Measurements from ENCODE around the gene SLC51A. TPM values are rescaled to one million over a fixed set of nuclear protein-coding genes. Genes with fewer than 3 reads are reported as not detected.

SLC51A gene
- total RNA-seq, 1 donor from 2014 or later, result 0.60 TPM

DNA sequence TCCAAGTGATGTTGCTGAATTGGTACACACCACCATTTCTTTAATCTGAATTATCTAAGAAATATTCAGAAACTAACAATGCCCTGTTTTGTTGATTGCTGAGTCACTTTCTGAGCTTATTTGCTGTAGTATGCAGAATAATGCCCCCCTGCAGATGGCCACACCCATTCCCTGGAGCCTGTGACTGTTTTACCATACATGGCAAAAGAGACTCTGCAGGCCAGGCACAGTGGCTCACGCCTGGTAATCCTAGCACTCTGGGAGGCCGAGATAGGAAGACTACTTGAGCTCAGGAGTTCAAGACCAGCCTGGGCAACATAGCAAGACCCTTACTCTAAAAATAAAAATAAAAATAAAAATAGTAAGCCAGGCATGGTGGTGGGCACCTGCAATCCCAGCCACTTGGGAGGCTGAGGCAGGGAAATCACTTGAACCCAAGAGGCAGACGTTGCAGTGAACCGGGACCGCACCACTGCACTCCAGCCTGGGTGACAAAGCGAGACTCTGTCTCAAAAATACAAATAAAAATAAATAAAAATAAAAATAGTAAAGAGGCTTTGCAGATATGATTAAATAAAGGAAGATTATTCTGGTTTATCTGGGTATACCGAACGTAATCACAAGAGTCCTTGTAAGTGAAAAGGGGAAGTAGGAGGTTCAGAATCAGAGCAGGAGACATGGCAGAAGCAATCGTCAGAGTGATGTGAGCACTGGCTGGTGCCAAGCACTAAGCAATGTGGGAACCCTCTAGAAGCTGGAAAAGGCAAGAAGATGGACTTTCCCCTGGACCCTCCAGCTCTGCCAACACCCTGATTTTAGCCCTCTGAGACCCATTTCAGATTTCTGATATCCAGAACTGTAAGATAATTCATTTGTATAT, 52.2 kb downstream of the SLC51A start:
- ATAC-seq, result no peak
- DNase-seq (ENCODE audit: missing footprints), result no peak
- intact Hi-C loops (cut with DNase I), result no loop called here

DNA sequence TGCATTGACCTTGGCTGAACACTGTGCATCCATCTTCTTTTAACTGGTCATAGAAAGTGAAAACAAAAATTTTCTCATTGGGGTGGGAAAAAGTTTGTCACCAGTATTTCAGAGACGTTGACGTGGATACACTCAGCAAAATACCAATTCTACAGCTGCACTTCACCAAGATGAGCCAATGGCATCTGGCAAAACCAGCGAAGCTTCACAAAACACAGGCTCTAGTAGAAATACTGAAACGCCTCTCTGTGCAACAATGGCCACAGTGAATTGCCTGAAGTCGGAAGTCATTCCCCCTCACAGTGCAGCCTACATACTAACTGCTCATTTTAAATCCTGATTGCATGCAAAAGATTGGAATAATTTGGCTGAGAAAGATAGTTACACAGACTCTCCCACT, 54.2 kb downstream of the SLC51A start:
- no peak for ATAC-seq
- intact Hi-C loops (cut with DNase I), result no loop called here

DNA sequence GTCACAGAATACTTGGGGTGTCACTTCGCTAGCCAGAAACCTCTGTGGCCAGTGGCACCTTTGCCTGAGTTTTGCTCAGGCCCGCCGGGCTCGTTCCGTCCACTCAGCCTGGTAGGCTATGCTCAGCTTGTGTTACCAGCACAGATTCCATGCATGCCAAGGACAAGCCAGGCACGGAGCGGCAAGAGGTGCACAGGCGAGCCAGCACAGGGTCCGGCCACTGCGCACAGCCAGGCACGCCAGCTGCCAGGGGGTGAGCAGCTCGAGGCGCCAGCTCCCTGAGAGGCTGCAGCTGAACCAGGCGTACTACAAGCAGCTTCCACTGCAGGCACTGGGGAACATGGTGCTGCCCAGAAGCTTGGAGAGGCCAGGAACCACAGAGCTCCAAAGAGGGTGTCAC, 56.5 kb downstream of the SLC51A start:
- peak; percentile 90 for ATAC-seq
- intact Hi-C loops (cut with DNase I), result no loop called here
- peak; percentile 81 for DNase-seq (ENCODE audit: missing footprints)

More for the DNA sequence above, 54.2 kb downstream of the SLC51A start:
- DNase-seq (ENCODE audit: missing footprints), result no peak

DNA sequence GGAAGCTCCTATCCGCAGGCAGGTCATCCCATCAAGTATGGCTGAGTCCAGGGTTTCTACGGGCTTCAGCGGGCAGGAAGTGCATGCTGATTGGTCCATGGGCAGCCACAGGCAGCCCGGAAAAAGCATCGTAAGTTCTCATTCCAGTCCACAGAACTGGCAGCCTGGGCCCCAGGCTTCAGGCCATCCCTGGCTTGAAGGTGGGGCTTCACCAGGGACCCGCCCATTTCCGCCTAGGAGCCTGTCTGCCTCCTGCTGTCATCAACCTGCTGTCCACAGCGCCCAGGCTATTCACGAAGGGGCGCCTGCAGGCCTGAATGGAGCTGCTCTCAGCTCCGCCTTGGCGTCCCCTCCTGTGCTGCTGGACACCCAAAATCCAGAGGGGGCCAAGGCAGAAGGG, 57.3 kb downstream of the SLC51A start:
- no peak for DNase-seq (ENCODE audit: missing footprints)
- intact Hi-C loops (cut with DNase I), result no loop called here
- no peak for ATAC-seq

DNA sequence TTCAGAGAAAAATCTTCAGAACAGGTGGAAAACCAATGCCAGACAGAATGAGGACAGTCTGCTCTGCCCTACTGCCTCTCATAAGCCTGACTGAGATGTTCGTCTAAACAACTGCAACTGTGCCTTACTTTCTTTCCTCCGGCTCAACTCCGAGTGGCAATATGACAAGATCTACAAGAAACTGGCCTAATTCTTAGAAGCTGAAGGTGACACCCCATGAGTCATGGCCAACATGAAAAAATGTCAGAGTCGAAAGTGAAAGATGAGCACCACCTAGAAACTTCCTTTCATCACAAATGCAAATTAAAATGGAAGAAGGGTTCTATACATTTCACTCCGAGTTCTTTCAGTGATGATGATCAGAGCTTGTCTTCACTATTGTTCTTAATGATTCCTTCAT, 58.3 kb downstream of the SLC51A start:
- ATAC-seq (no peak), DNase-seq (ENCODE audit: missing footprints) (no peak)
- intact Hi-C loops (cut with DNase I), result no loop called here

DNA sequence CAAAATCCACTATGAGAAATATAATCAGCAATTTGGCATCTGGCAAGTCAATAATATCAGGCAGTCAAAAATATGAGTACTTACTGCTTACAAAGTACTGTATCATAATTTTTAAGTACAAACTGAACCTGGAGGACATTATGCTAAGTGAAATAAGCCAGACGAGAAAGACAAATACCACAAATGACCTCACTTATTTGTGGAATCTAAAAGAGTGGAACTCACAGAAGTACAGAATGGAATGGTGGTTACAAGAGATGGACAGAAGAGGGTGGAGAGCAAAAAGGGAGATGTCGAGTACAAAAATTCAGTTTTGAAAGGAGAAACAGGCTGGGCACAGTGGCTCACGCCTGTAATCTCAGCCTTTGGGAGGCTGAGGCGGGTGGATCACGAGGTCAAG, 58.8 kb downstream of the SLC51A start:
- no peak for ATAC-seq
- no peak for DNase-seq (ENCODE audit: missing footprints)
- intact Hi-C loops (cut with DNase I), result no loop called here

DNA sequence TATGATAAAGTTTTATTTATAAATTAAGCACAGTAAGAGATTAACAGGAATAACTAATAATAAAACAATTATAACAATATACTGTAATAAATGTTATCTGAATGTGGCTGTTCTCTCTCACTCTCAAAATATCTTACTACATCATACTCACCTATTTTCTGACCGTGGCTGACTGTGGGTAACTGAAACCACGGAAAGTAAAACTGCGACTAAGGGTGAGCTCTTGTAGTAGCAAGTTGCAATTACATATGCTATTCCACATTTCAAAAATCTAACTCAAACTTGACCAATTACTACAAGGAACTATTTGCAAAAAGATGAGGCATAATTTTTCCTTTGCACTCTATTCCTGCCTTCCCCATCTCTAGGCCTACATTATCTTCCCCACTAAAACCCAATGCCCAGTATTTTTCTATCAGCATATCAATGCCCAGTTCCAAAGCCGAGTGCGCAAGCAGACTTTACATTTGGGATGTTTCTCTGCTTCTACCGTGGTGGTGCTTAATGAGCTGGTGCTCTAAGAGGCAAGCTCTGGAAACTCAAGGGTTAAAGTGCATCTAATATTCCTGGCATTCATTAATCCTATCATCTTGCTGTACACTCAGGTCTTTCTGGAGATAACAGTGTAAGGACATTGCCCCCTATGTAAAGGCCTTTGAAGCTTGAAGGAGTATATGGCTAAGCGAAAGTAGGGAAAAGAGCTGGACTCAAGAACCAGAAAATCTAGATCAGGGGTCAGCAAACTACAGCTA, 64.5 kb downstream of the SLC51A start:
- DNase-seq (ENCODE audit: missing footprints), result no peak
- no peak for ATAC-seq
- intact Hi-C loops (cut with DNase I), result no loop called here

DNA sequence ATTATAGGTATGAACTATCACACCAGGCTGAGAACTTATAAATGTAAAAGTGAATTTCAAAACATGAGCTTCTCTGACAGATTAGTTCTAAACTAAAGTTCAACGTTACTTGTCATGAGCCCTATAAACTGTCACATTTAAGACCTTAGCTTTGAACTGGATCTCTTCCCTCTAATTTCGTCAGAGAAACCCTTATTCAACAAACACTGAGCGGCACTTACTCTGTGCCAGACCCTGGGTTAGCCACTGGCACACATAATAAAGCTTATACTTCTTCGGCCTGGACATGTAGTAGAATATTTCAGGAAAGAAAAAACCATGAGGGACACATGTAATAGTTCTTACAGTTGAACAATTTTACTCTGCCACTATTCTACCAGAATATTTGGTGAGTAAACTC, 65.6 kb downstream of the SLC51A start:
- intact Hi-C loops (cut with DNase I), result no loop called here
- DNase-seq (ENCODE audit: missing footprints) (no peak), ATAC-seq (no peak)

Other genes starting within 250 kb of the SLC51A start
- gene TFRC, start 134.4 kb upstream of the SLC51A start, total RNA-seq, result 91.8 TPM
- gene ZDHHC19, start 5.1 kb upstream of the SLC51A start, total RNA-seq, result not detected
- 103 TPM for gene PCYT1A, start 71.2 kb downstream of the SLC51A start, total RNA-seq
- gene DYNLT2B, start 101.7 kb downstream of the SLC51A start, total RNA-seq, result 2.9 TPM
- gene TM4SF19, start 121.9 kb downstream of the SLC51A start, total RNA-seq, result not detected
- gene UBXN7, start 215.9 kb downstream of the SLC51A start, total RNA-seq, result 31.1 TPM